Thyroid gland (tissue), 4 donors: ENCODE results near the gene SVIP. TPM values are rescaled to one million over a fixed set of nuclear protein-coding genes. Genes with fewer than 3 reads are reported as not detected.

Experiments used
- DNase-seq, 2 donors: peaks; one replicate each; pipeline ENCODE4 v3.0.0-alpha.2; 2019
- H3K27ac ChIP-seq, 3 donors: fragments of 200-600 bp; sonication (generic); 1 replicate in 2 of 3; 2 replicates in 1 of 3; pipeline ENCODE4 v1.5.1; 2016 to 2019; ENCODE audit warnings: mild to moderate bottlenecking in 1 of 3, moderate library complexity in 1 of 3
- H3K27me3 ChIP-seq: fragments of 200-600 bp; sonication (generic); one replicate; pipeline ENCODE4 v1.5.1; 2019
- H3K36me3 ChIP-seq, 2 donors: fragments of 200-600 bp; sonication (generic); one replicate each; pipeline ENCODE4 v1.5.1; 2016 to 2019
- H3K4me1 ChIP-seq, 2 donors: fragments of 200-600 bp; sonication (generic); one replicate each; pipeline ENCODE4 v1.5.1; 2017 to 2019
- H3K4me3 ChIP-seq, 3 donors: fragments of 200-600 bp; sonication (generic); replicated peaks in 1 of 3; 1 replicate in 2 of 3; 2 replicates in 1 of 3; pipeline ENCODE4 v1.5.1; 2016; ENCODE audit warnings: mild to moderate bottlenecking in 1 of 3
- H3K9me3 ChIP-seq: fragments of 200-600 bp; sonication (generic); one replicate; pipeline ENCODE4 v1.5.1; 2017
- POLR2A ChIP-seq, 2 donors: fragments of 450-650 bp; IDR thresholded peaks; one replicate each; pipeline ENCODE4 v1.6.1; 2017; ENCODE audit warnings: antibody characterized with exemption in 2 of 2, mild to moderate bottlenecking in 2 of 2, moderate library complexity in 1 of 2
- WGBS, 2 donors: methylation state at CpG; one replicate each; pipeline ENCODE4 v1.1.5; 2017; 5-methylcytosine and 5-hydroxymethylcytosine counted together
- intact Hi-C: fragments of 100-400 bp; cut with DNase I; formaldehyde crosslinking; loops from one replicate; pipeline ENCODE4 v1.15.1; 2023
- total RNA-seq, 4 donors: library from RNA; depleted of rRNA; stranded (reverse); fragments of >200 nt; gene quantifications; one replicate each; pipeline ENCODE4 v1.2.3, GENCODE V29; 2016
- TF ChIP-seq, protein P1 (sequence below), 6 experiments: fragments of 200-600 bp in 3 of 6; fragments of 450-650 bp in 3 of 6; sonication (generic) in 3 of 6; IDR thresholded peaks; one replicate each; pipeline ENCODE4 v1.5.1; 2016 to 2019; ENCODE audit warnings: antibody characterized with exemption in 6 of 6, mild to moderate bottlenecking in 2 of 6, inconsistent platforms in 1 of 6, moderate library complexity in 1 of 6

Gene SVIP
- total RNA-seq, 4 donors from 2014 or later = 20.4 to 30.6 (median 29.2) TPM

GRCh38 chr11:22786475-22786874, 43.1 kb downstream of the SVIP start:
- DNase-seq = no peak
- Histone ChIP-seq H3K36me3 (no peaks in the 10 kb centered on the region), H3K27ac (no peak overlapping the region), H3K4me3 (no peak overlapping the region), H3K4me1 (no peaks in the 10 kb centered on the region), H3K27me3 (no peaks in the 10 kb centered on the region), H3K9me3 (no peaks in the 10 kb centered on the region)
- intact Hi-C loops = loop anchor here (10.0 kb wide), 1 partner anchor 452 kb away; the partner anchor contains the start of gene SLC17A6
- no peak for TF ChIP-seq POLR2A (IDR thresholded peaks at IDR 0.05)
- WGBS, 2 donors = 89 to 92% methylated on average over 3 of the region's 3 CpGs

DNA sequence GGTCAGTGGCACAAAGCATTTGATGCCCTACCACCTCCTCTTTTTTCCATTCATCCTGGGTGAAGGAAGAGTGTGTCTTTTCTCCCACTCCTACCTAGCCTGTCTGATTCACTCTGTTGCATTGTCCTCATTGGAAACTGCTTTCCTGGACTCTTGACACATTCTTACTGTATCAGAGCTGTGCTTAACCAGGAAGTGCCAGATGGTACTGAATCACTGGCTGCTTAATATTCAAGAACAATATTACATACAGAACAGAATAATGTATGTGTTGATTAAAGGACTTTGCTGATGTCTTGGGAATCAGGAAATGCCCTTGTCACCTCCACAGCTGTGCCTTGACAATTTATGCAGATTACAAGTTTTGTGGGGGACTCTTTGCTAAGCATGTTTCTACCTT, 44.4 kb downstream of the SVIP start:
- Histone ChIP-seq H3K36me3 (no peaks in the 10 kb centered on the region), H3K27ac (no peak overlapping the region), H3K4me1 (no peaks in the 10 kb centered on the region), H3K9me3 (no peaks in the 10 kb centered on the region), H3K27me3 (no peaks in the 10 kb centered on the region), H3K4me3 (no peak overlapping the region)
- no peak for DNase-seq
- intact Hi-C loops = loop anchor here (10.0 kb wide), 1 partner anchor 450 kb away; the partner anchor contains the start of gene SLC17A6
- no peak for TF ChIP-seq POLR2A (IDR thresholded peaks at IDR 0.05)
- TF ChIP-seq, protein P1, sequence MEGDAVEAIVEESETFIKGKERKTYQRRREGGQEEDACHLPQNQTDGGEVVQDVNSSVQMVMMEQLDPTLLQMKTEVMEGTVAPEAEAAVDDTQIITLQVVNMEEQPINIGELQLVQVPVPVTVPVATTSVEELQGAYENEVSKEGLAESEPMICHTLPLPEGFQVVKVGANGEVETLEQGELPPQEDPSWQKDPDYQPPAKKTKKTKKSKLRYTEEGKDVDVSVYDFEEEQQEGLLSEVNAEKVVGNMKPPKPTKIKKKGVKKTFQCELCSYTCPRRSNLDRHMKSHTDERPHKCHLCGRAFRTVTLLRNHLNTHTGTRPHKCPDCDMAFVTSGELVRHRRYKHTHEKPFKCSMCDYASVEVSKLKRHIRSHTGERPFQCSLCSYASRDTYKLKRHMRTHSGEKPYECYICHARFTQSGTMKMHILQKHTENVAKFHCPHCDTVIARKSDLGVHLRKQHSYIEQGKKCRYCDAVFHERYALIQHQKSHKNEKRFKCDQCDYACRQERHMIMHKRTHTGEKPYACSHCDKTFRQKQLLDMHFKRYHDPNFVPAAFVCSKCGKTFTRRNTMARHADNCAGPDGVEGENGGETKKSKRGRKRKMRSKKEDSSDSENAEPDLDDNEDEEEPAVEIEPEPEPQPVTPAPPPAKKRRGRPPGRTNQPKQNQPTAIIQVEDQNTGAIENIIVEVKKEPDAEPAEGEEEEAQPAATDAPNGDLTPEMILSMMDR (IDR thresholded peaks at IDR 0.05) = no peak

- H3K4me3 ChIP-seq = no peak overlapping the region
- DNase-seq = no peak
- H3K36me3 ChIP-seq = no peaks in the 10 kb centered on the region
- H3K27me3 ChIP-seq = no peaks in the 10 kb centered on the region
- H3K9me3 ChIP-seq = no peaks in the 10 kb centered on the region
- WGBS, 2 donors = 48 to 49% methylated on average over 3 of the region's 3 CpGs
- intact Hi-C loops = loop anchor here (10.0 kb wide), 1 partner anchor 446 kb away; the partner anchor contains the start of gene SLC17A6
- no peaks in the 10 kb centered on the region for H3K4me1 ChIP-seq
- H3K27ac ChIP-seq = no peak overlapping the region
- TF ChIP-seq POLR2A (IDR thresholded peaks at IDR 0.05) = no peak
- TF ChIP-seq, protein P1 (IDR thresholded peaks at IDR 0.05) = no peak
Observed at GRCh38 chr11:22780952-22781593, 48.5 kb downstream of the SVIP start.

DNA sequence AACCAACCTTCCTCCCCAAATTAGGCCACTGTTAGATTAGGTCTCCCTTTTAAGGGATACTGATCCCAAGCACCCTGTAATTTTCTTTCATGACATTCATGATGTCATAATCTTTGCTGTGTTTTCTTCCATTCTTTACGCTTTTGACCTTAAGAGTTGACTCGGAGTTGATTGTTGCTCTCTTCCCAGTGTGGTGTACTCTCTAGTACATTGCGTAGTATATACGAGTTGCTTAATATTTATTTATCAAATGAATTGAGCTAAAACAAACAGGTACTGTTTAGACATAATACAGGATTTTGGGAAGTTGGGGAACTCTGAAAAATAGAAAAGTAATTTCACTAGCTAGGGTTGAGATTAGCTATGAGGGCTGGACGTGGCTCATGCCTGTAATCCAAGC, 49.8 kb downstream of the SVIP start:
- no peak for TF ChIP-seq POLR2A (IDR thresholded peaks at IDR 0.05)
- TF ChIP-seq, protein P1 (IDR thresholded peaks at IDR 0.05) = no peak
- intact Hi-C loops = loop anchor here (10.0 kb wide), 1 partner anchor 445 kb away; the partner anchor contains the start of gene SLC17A6

DNA sequence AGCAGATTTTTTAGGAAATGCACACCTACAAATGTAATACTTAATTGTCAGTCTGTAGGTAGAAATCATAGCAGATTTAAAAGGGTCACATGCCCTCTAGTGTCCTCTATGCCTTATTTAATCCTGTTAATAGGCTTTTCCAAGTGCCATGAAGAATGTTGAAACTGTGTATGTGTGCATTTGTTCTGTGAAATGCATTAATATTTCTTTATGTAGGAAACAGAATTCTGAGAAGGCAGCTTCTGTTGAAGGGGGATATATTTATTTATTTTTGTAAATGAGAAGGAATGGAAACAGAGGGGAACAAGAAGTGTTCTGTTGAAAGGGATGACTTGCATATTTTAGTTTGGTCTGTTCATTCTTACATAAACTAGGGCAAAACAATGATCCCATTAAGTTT, 51.0 kb downstream of the SVIP start:
- TF ChIP-seq, protein P1 (IDR thresholded peaks at IDR 0.05) = no peak
- TF ChIP-seq POLR2A (IDR thresholded peaks at IDR 0.05) = no peak
- Histone ChIP-seq H3K9me3 (no peaks in the 10 kb centered on the region), H3K36me3 (no peaks in the 10 kb centered on the region), H3K4me3 (no peak overlapping the region), H3K27me3 (no peaks in the 10 kb centered on the region), H3K27ac (no peak overlapping the region), H3K4me1 (no peaks in the 10 kb centered on the region)
- intact Hi-C loops = no loop called here
- DNase-seq = no peak

More for the DNA sequence above, 49.8 kb downstream of the SVIP start:
- DNase-seq = no peak
- Histone ChIP-seq H3K27me3 (no peaks in the 10 kb centered on the region), H3K4me3 (no peak overlapping the region), H3K27ac (no peak overlapping the region), H3K9me3 (no peaks in the 10 kb centered on the region), H3K36me3 (no peaks in the 10 kb centered on the region), H3K4me1 (no peaks in the 10 kb centered on the region)
- 86 to 91% methylated on average over 5 of the region's 5 CpGs for WGBS, 2 donors
